GM12873 (cell line): ENCODE measurements around the gene WWOX.

ENCODE experiments used
- TF ChIP-seq, protein P1 (sequence below): IDR thresholded peaks from 2 replicates; pipeline ENCODE4 v1.5.1; 2012; ENCODE audit warnings: low read depth, mild to moderate bottlenecking, moderate library complexity, low read length, control low read depth; ENCODE audit not compliant: insufficient read depth; ENCODE audit errors: missing control alignments

WWOX gene

DNA sequence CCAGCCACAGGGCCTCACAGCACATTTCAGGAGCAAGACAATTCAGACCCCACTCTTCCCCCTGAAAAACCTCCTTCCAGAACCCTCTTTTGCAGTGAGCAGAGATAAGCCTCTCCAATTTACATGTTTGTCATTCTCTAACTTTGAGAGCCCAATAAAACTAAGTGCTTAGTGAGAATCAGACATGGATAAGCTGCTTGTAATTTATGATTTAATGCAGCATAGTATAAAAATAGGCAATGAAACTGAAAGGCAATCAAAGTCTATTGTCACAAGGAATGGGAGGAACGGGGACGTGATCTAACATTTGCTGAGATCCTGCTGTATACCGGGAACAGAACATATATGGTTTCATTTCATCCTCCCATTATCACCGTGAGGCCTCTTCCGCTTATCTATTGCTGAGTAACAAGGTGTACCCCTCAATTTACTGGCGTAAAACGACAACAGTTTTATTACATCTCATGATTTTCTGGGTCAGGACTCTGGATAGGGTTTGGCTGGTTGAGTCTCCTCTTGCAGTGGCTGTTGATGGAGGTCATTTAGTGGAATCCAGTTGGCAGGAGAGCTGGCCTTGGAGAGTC is 903.7 kb downstream of the WWOX start:
- TF ChIP-seq, protein P1, sequence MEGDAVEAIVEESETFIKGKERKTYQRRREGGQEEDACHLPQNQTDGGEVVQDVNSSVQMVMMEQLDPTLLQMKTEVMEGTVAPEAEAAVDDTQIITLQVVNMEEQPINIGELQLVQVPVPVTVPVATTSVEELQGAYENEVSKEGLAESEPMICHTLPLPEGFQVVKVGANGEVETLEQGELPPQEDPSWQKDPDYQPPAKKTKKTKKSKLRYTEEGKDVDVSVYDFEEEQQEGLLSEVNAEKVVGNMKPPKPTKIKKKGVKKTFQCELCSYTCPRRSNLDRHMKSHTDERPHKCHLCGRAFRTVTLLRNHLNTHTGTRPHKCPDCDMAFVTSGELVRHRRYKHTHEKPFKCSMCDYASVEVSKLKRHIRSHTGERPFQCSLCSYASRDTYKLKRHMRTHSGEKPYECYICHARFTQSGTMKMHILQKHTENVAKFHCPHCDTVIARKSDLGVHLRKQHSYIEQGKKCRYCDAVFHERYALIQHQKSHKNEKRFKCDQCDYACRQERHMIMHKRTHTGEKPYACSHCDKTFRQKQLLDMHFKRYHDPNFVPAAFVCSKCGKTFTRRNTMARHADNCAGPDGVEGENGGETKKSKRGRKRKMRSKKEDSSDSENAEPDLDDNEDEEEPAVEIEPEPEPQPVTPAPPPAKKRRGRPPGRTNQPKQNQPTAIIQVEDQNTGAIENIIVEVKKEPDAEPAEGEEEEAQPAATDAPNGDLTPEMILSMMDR: no peak

DNA sequence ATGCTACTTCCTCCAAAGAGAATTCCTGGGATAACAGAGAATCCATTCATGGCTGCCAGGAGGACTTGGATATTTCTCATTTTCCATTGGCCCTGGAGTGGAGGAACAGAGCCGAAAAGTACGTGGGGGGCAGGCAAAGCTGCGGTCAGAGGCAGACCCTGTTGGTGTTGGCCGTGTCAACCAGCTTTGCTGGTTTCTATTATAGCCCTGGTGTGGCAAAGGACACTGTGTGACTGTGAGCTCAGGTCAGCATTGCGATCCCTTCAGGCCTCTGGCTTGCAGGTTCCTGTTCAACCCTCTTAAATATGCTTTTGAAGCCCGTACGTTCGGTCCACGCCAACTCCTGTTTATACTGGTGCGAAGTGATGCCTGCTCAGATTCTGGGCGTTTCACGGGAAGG is 904.9 kb downstream of the WWOX start:
- TF ChIP-seq, protein P1: no peak

DNA sequence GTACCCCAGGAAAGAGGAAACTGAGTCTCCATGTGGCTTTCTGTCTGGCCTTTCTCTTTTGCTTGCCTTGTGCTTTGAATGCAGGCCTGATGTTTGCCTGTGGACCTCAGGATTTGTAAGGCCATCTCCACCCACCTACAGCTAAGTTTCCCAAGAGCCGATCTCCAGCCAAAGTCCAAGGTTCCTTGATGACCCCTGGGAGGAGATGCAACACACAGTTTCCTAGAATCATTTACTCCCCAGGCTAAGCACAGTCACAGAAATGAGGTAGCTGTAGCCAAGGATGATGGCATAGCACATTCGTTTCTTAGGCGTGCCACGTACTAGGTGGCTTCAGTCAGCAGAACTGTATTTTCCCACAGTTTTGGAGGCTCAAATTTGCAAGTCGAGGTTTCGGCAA is 905.6 kb downstream of the WWOX start:
- TF ChIP-seq, protein P1: no peak

DNA sequence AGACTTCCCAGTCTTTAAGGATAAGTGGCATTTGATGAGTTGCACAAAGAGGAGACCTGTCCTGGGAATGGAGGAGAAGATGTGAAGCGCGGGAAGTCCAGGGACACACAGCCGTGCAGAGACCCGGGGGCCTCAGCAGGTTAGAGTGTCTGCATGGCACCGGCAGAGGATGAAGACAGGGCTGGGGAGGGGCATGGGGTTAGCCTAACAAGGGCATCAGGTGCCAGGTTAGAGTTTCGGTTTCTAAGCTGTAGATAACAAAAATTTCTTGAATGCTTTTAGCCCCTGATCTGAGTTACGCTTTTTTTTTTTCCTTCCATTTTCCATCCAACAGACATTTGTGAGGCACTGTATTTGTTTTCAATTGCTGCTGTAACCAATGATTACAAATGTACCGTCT is 906.8 kb downstream of the WWOX start:
- TF ChIP-seq, protein P1: no peak

DNA sequence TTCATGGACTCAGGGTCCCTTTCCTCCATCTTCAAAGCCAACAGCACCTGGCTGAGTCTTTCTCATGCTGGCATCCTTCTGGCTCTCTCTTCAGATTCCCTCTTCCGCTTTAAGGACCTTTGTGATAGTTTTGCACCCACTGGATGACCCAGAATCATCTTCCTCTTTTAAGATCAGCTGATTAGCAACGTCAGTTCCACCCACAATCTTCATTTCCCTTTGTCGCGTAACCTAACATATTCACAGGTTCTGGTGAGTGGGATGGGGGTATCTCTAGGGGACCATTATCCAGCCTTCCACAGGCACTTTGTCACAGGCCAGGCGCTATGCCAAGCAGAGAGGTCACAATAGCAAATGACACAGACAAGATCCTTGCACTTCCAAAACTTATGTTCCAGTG is 907.3 kb downstream of the WWOX start:
- TF ChIP-seq, protein P1: no peak

DNA sequence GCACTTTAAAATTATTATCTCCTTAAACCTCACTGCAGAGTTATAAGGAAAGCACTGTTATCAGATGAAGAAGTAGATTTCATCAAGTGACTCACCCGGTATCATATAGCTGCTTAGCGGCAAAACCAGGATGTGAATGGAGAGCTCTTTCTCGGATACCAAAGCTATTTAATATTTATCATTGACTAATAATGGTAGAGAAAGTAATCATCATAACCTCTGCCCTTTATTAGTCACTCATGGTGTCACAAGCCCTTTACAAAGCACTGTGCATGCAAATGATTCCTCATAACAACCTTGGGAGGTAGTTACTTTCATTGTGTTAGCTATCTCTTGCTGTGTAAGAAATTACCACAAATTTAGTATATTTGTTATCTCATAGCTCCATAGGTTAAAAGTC is 908.2 kb downstream of the WWOX start:
- TF ChIP-seq, protein P1: no peak

DNA sequence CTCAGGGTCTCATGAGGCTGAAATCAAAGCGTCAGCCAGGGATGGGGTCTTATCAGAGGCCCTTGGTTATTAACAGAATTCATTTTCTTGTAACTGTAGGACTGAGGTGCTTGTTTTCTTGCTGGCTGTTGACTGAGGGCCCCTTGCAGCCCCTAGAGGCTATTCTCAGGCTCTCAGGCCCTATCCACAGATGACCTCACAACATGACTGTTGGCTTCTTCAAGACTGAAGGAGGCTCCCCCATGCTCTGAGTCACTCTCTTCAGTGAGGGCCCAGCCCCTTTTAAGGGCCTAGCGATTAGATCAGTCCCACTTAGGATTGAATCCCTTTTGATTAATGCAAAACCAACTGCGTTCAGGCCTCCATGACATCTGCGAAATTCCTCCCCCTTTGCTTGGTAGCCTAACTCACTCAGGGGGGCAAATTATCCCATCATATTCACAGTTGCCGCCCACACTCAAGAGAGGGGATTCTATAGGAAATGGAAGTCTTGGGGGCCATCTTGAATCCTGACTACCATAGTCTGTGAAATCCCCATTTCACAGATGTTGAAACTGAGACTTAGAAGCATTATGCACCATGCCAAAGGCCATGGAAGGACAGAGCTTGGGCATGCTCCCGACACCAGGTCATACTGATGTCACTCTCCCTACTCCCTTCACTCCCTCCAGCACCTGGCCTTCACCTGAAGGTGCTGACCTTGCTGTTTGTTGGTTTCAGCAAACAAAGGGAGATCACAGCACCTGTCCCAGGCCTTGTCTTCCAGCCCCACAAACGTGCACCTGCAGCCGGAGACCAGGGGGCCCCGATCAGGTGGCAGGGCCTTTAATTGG is 908.8 kb downstream of the WWOX start:
- TF ChIP-seq, protein P1: no peak
